H1 (cell line): Measurements from ENCODE around the gene CNDP1.
"Not testable (repeated sequence)": the region's sequence is repeated elsewhere in the genome, so short reads cannot be mapped to it uniquely, and the experiment has no call there.

ENCODE experiments used
- ATF3 ChIP-seq: IDR thresholded peaks from 2 replicates; pipeline ENCODE4 v1.6.1; 2011; ENCODE audit warnings: low read depth, mild to moderate bottlenecking, low read length; ENCODE audit not compliant: insufficient read depth
- CHD7 ChIP-seq: fragments of 300-600 bp; sonication (generic); IDR thresholded peaks from 2 replicates; pipeline ENCODE4 v1.7.1; 2012; ENCODE audit warnings: low read length, moderate library complexity, mild to moderate bottlenecking, inconsistent platforms; ENCODE audit not compliant: insufficient replicate concordance
- CTBP2 ChIP-seq: IDR thresholded peaks from 2 replicates; pipeline ENCODE4 v1.7.0; 2011; ENCODE audit warnings: borderline replicate concordance, mild to moderate bottlenecking, moderate library complexity, mixed read lengths, low read length; ENCODE audit not compliant: insufficient read depth, insufficient read length
- CTCF ChIP-seq, 3 experiments: IDR thresholded peaks; 1 replicate in 2 of 3; 2 replicates in 1 of 3; pipeline versions ENCODE4 v1.5.1 to v1.6.1; 2011; ENCODE audit warnings: low read length in 3 of 3, mild to moderate bottlenecking in 3 of 3, inconsistent platforms in 2 of 3, low read depth in 1 of 3, moderate library complexity in 1 of 3; ENCODE audit not compliant: insufficient read depth in 1 of 3; ENCODE audit errors: control extremely low read depth in 1 of 3
- EGR1 ChIP-seq: IDR thresholded peaks from 2 replicates; pipeline ENCODE4 v1.6.1; 2011; ENCODE audit warnings: low read depth, low read length, borderline replicate concordance
- EP300 ChIP-seq, 2 experiments: IDR thresholded peaks; 1 replicate in 1 of 2; 2 replicates in 1 of 2; pipeline ENCODE4 v1.6.1; 2011 to 2012; ENCODE audit warnings: low read depth in 2 of 2, low read length in 2 of 2, mild to moderate bottlenecking in 2 of 2, borderline replicate concordance in 1 of 2, inconsistent platforms in 1 of 2, moderate library complexity in 1 of 2
- EZH2 ChIP-seq: fragments of 200-600 bp; sonication (generic); IDR thresholded peaks from 2 replicates; pipeline ENCODE4 v1.7.1; 2012; ENCODE audit warnings: low read depth, mild to moderate bottlenecking, moderate library complexity, low read length, inconsistent platforms; ENCODE audit not compliant: severe bottlenecking
- KDM4A ChIP-seq: IDR thresholded peaks from one replicate; pipeline ENCODE4 v1.7.1; 2012; ENCODE audit warnings: low read depth, mild to moderate bottlenecking, moderate library complexity, low read length, inconsistent platforms; ENCODE audit not compliant: severe bottlenecking
- MAFK ChIP-seq: IDR thresholded peaks from 2 replicates; pipeline ENCODE4 v1.6.1; 2012; ENCODE audit warnings: low read depth, mild to moderate bottlenecking, improper control_type of control experiment, low read length
- PHF8 ChIP-seq: fragments of 200-600 bp; sonication (generic); conservative IDR thresholded peaks from 2 replicates; pipeline ENCODE4 v1.7.1; 2012; ENCODE audit warnings: low read depth, mild to moderate bottlenecking, inconsistent platforms, low read length, moderate library complexity
- POLR2A ChIP-seq, 2 experiments: IDR thresholded peaks; 1 replicate in 1 of 2; 2 replicates in 1 of 2; pipeline ENCODE4 v1.6.1; 2011; ENCODE audit warnings: low read depth in 2 of 2, low read length in 2 of 2, mild to moderate bottlenecking in 2 of 2; ENCODE audit errors: control extremely low read depth in 1 of 2
- RXRA ChIP-seq: IDR thresholded peaks from 2 replicates; pipeline ENCODE4 v1.6.1; 2011; ENCODE audit warnings: low read depth, mild to moderate bottlenecking, low read length, moderate library complexity; ENCODE audit not compliant: insufficient read depth
- TAF1 ChIP-seq: IDR thresholded peaks from 2 replicates; pipeline ENCODE4 v1.6.1; 2011; ENCODE audit warnings: mild to moderate bottlenecking, low read depth, low read length
- ZNF274 ChIP-seq: IDR thresholded peaks from 2 replicates; pipeline ENCODE4 v1.7.0; 2012; ENCODE audit warnings: low read length, borderline replicate concordance; ENCODE audit errors: extremely low read depth

- not testable (repeated sequence) for TF ChIP-seq CHD7; RXRA; MAFK; EZH2; CTCF (IDR thresholded peaks at IDR 0.05; ENCODE audit: control extremely low read depth in 1 of 3, insufficient read depth in 1 of 3, low read depth in 1 of 3, low read length in 3 of 3); POLR2A (IDR thresholded peaks at IDR 0.05; ENCODE audit: control extremely low read depth in 1 of 2, low read depth in 2 of 2, low read length in 2 of 2); ATF3; EGR1; PHF8; TAF1; ZNF274; EP300 (IDR thresholded peaks at IDR 0.05; ENCODE audit: borderline replicate concordance in 1 of 2, low read depth in 2 of 2, low read length in 2 of 2); KDM4A; CTBP2
Measured at GRCh38 chr18:74500774-74501173, 33.5 kb upstream of the CNDP1 start.
